Trophoblast cell (in vitro differentiated cells and primary cell): ENCODE measurements around the gene NPSR1.

Experiments
- DNase-seq, 2 donors: peaks; one replicate each; pipeline ENCODE4 v3.0.0-alpha.2; 2016
- H2AFZ ChIP-seq: 2 replicates; pipeline ENCODE4 v1.6.1; 2013; ENCODE audit warnings: low read length, moderate library complexity, mild to moderate bottlenecking; ENCODE audit not compliant: insufficient read depth, poor library complexity
- H2AK5ac ChIP-seq: 2 replicates; pipeline ENCODE4 v1.6.1; 2013; ENCODE audit warnings: mild to moderate bottlenecking, low read length
- H2BK120ac ChIP-seq: 2 replicates; pipeline ENCODE4 v1.6.1; 2013; ENCODE audit warnings: low read length, mild to moderate bottlenecking, moderate library complexity; ENCODE audit not compliant: insufficient read depth, poor library complexity
- H2BK12ac ChIP-seq: 2 replicates; pipeline ENCODE4 v1.6.1; 2013; ENCODE audit warnings: mild to moderate bottlenecking, low read length, moderate library complexity
- H2BK5ac ChIP-seq: 2 replicates; pipeline ENCODE4 v1.6.1; 2013; ENCODE audit warnings: low read length, low read depth, moderate library complexity, mild to moderate bottlenecking; ENCODE audit not compliant: poor library complexity
- H3K14ac ChIP-seq: 2 replicates; pipeline ENCODE4 v1.6.1; 2013; ENCODE audit warnings: mild to moderate bottlenecking, low read length
- H3K18ac ChIP-seq: 2 replicates; pipeline ENCODE4 v1.6.1; 2013; ENCODE audit warnings: mild to moderate bottlenecking, low read length
- H3K23ac ChIP-seq: 2 replicates; pipeline ENCODE4 v1.6.1; 2013; ENCODE audit warnings: low read length
- H3K27ac ChIP-seq: 2 replicates; pipeline ENCODE4 v1.5.1; 2013; ENCODE audit warnings: low read depth, mild to moderate bottlenecking, inconsistent platforms, low read length, moderate library complexity
- H3K27me3 ChIP-seq: 2 replicates; pipeline ENCODE4 v1.6.1; 2013; ENCODE audit warnings: inconsistent platforms, mild to moderate bottlenecking, low read length, moderate library complexity; ENCODE audit not compliant: insufficient read depth
- H3K36me3 ChIP-seq, 2 experiments: 1 replicate in 1 of 2; 2 replicates in 1 of 2; pipeline ENCODE4 v1.6.1; 2013; ENCODE audit warnings: low read length in 2 of 2, mild to moderate bottlenecking in 2 of 2, moderate library complexity in 1 of 2; ENCODE audit not compliant: insufficient read depth in 2 of 2, control insufficient read depth in 1 of 2
- H3K4ac ChIP-seq: 2 replicates; pipeline ENCODE4 v1.6.1; 2013; ENCODE audit warnings: low read depth, mild to moderate bottlenecking, low read length, moderate library complexity
- H3K4me1 ChIP-seq, 2 experiments: 1 replicate in 1 of 2; 2 replicates in 1 of 2; pipeline ENCODE4 v1.6.1; 2013; ENCODE audit warnings: low read length in 2 of 2, mild to moderate bottlenecking in 2 of 2, moderate library complexity in 1 of 2; ENCODE audit not compliant: insufficient read depth in 2 of 2, control insufficient read depth in 1 of 2
- H3K4me2 ChIP-seq: 2 replicates; pipeline ENCODE4 v1.6.1; 2013; ENCODE audit warnings: inconsistent platforms, mild to moderate bottlenecking, low read length, moderate library complexity
- H3K4me3 ChIP-seq: 2 replicates; pipeline ENCODE4 v1.5.1; 2013; ENCODE audit warnings: mild to moderate bottlenecking, low read depth, low read length, inconsistent platforms
- H3K79me1 ChIP-seq: one replicate; pipeline ENCODE4 v1.6.1; 2013; ENCODE audit warnings: low read length
- H3K79me2 ChIP-seq: 2 replicates; pipeline ENCODE4 v1.6.1; 2013; ENCODE audit warnings: low read length, mild to moderate bottlenecking; ENCODE audit not compliant: control insufficient read depth, insufficient read depth, poor library complexity
- H3K9ac ChIP-seq: 2 replicates; pipeline ENCODE4 v1.6.1; 2013; ENCODE audit warnings: mild to moderate bottlenecking, low read length
- H3K9me3 ChIP-seq: 2 replicates; pipeline ENCODE4 v1.6.1; 2013; ENCODE audit warnings: low read depth, mild to moderate bottlenecking, control low read depth, inconsistent platforms, low read length; ENCODE audit not compliant: insufficient read depth
- H4K12ac ChIP-seq: 2 replicates; pipeline ENCODE4 v1.6.1; 2013; ENCODE audit warnings: low read depth, mild to moderate bottlenecking, low read length, moderate library complexity
- H4K8ac ChIP-seq: 2 replicates; pipeline ENCODE4 v1.6.1; 2013; ENCODE audit warnings: low read depth, mild to moderate bottlenecking, low read length, moderate library complexity
- H4K91ac ChIP-seq: one replicate; pipeline ENCODE4 v1.6.1; 2013; ENCODE audit warnings: low read depth, mild to moderate bottlenecking, low read length, moderate library complexity
- WGBS: extraction: QIAGEN DNeasy Blood & Tissue Kit; methylation state at CpG from one replicate; pipeline ENCODE4 v1.1.7; 2013; ENCODE audit warnings: missing lambda C conversion rate; ENCODE audit not compliant: insufficient read length, insufficient coverage; ENCODE audit errors: extremely low coverage; 5-methylcytosine and 5-hydroxymethylcytosine counted together

NPSR1 gene

GRCh38 chr7:34761627-34762026 is 103.6 kb downstream of the NPSR1 start:
- no peak overlapping the region for H2AFZ ChIP-seq
- H2BK5ac ChIP-seq = no peak overlapping the region
- no peak overlapping the region for H3K4me3 ChIP-seq
- peak; percentile 27 to 72 for DNase-seq
- H3K79me1 ChIP-seq = no peaks in the 10 kb centered on the region
- H2BK120ac ChIP-seq = no peak overlapping the region
- no peak overlapping the region for H2AK5ac ChIP-seq
- H4K91ac ChIP-seq = no peak overlapping the region
- H3K9me3 ChIP-seq = no peaks in the 10 kb centered on the region
- no peaks in the 10 kb centered on the region for H3K36me3 ChIP-seq
- H4K8ac ChIP-seq = no peak overlapping the region
- no peaks in the 10 kb centered on the region for H3K27me3 ChIP-seq
- H3K27ac ChIP-seq = no peak overlapping the region
- H3K23ac ChIP-seq = no peak overlapping the region
- no peaks in the 10 kb centered on the region for H3K79me2 ChIP-seq
- H3K4me1 ChIP-seq = no peaks in the 10 kb centered on the region
- H3K18ac ChIP-seq = no peak overlapping the region
- no peak overlapping the region for H3K14ac ChIP-seq
- no peak overlapping the region for H4K12ac ChIP-seq
- H2BK12ac ChIP-seq = no peak overlapping the region
- H3K9ac ChIP-seq = no peak overlapping the region
- no peak overlapping the region for H3K4ac ChIP-seq
- no peak overlapping the region for H3K4me2 ChIP-seq

- no peak overlapping the region for H3K9ac ChIP-seq
- H3K36me3 ChIP-seq = no peaks in the 10 kb centered on the region
- H3K4me1 ChIP-seq = no peaks in the 10 kb centered on the region
- H3K4ac ChIP-seq = no peak overlapping the region
- no peaks in the 10 kb centered on the region for H3K9me3 ChIP-seq
- no peak overlapping the region for H3K23ac ChIP-seq
- no peak overlapping the region for H2BK5ac ChIP-seq
- H3K4me3 ChIP-seq = no peak overlapping the region
- no peak overlapping the region for H2AK5ac ChIP-seq
- no CpG with 5 or more reads among the region's 2 CpGs for WGBS
- H4K8ac ChIP-seq = no peak overlapping the region
- no peak overlapping the region for H2BK12ac ChIP-seq
- no peak overlapping the region for H4K91ac ChIP-seq
- H2BK120ac ChIP-seq = no peak overlapping the region
- no peak overlapping the region for H3K4me2 ChIP-seq
- peak; percentile 60 to 80 for DNase-seq
- no peak overlapping the region for H4K12ac ChIP-seq
- no peak overlapping the region for H2AFZ ChIP-seq
- no peaks in the 10 kb centered on the region for H3K79me2 ChIP-seq
- no peaks in the 10 kb centered on the region for H3K27me3 ChIP-seq
- no peak overlapping the region for H3K27ac ChIP-seq
- H3K79me1 ChIP-seq = no peaks in the 10 kb centered on the region
- H3K14ac ChIP-seq = no peak overlapping the region
- H3K18ac ChIP-seq = no peak overlapping the region
These were observed 104.7 kb downstream of the NPSR1 start for GRCh38 chr7:34762764-34763163.

GRCh38 chr7:34772296-34772938 is 114.4 kb downstream of the NPSR1 start:
- H2BK12ac ChIP-seq = no peak overlapping the region
- H3K9ac ChIP-seq = no peak overlapping the region
- no peaks in the 10 kb centered on the region for H3K79me2 ChIP-seq
- no peaks in the 10 kb centered on the region for H3K79me1 ChIP-seq
- no peak overlapping the region for H3K23ac ChIP-seq
- no peak overlapping the region for H2BK5ac ChIP-seq
- no peak overlapping the region for H4K91ac ChIP-seq
- peaks cover 2% of the 10 kb centered on the region for H3K9me3 ChIP-seq
- no peak overlapping the region for H2AK5ac ChIP-seq
- no peak overlapping the region for H3K4me3 ChIP-seq
- H3K4me1 ChIP-seq = no peaks in the 10 kb centered on the region
- H2AFZ ChIP-seq = no peak overlapping the region
- H3K36me3 ChIP-seq = no peaks in the 10 kb centered on the region
- no peak overlapping the region for H2BK120ac ChIP-seq
- no peak overlapping the region for H3K4me2 ChIP-seq
- no peak overlapping the region for H3K4ac ChIP-seq
- H3K18ac ChIP-seq = no peak overlapping the region
- no peak for DNase-seq
- H3K27ac ChIP-seq = no peak overlapping the region
- H4K8ac ChIP-seq = no peak overlapping the region
- H3K14ac ChIP-seq = no peak overlapping the region
- no peak overlapping the region for H4K12ac ChIP-seq
- no peaks in the 10 kb centered on the region for H3K27me3 ChIP-seq

DNA sequence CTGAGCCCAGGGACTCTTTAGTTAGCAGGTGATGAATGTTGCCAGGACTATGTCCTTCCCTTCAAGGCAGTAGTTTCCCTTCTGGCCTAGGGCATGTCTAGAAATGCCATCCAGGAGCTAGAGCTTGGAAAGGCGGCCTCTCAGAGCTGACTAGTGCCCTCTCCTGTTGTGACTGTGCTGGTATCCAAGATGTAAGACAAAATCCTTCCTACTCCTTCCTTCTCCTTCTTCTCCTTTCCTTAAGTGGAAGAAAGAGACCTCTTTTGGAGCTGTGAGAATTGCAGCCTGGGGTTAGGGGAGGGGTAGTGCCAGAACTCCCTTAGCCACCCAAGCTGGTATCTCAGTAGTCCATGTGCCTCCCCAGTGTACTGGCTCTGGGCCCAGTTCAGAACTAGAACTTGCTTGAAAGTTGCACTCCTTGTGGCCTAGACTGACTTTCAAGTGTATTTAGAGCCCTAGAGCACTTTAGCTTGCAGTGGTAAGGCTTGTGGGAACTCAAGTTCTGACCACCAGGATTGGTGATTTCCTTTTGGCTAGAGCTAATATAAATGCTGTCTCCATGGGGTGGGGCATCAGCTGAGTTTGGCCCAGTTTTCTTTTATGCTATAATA is 118.8 kb downstream of the NPSR1 start:
- Histone ChIP-seq H2AFZ (no peak overlapping the region), H2AK5ac (no peak overlapping the region), H3K4me3 (no peak overlapping the region), H4K8ac (no peak overlapping the region), H3K4me2 (no peak overlapping the region), H2BK5ac (no peak overlapping the region), H3K4me1 (no peaks in the 10 kb centered on the region), H2BK12ac (no peak overlapping the region), H3K27ac (no peak overlapping the region), H3K79me2 (no peaks in the 10 kb centered on the region), H4K91ac (no peak overlapping the region), H3K18ac (no peak overlapping the region), H3K9ac (no peak overlapping the region), H4K12ac (no peak overlapping the region), H3K14ac (no peak overlapping the region), H3K27me3 (no peaks in the 10 kb centered on the region), H3K36me3 (no peaks in the 10 kb centered on the region), H2BK120ac (no peak overlapping the region), H3K79me1 (no peaks in the 10 kb centered on the region), H3K9me3 (peaks cover 2% of the 10 kb centered on the region), H3K23ac (no peak overlapping the region), H3K4ac (no peak overlapping the region)
- no CpG with 5 or more reads among the region's 1 CpG for WGBS
- no peak for DNase-seq
